Raji (cell line): Measurements from ENCODE around the gene BRD7.

Experiments
- POLR2A ChIP-seq: IDR thresholded peaks from 2 replicates; pipeline ENCODE4 v1.6.1; 2011; ENCODE audit warnings: low read depth, low read length, control low read depth; ENCODE audit not compliant: insufficient read depth

BRD7 gene

DNA sequence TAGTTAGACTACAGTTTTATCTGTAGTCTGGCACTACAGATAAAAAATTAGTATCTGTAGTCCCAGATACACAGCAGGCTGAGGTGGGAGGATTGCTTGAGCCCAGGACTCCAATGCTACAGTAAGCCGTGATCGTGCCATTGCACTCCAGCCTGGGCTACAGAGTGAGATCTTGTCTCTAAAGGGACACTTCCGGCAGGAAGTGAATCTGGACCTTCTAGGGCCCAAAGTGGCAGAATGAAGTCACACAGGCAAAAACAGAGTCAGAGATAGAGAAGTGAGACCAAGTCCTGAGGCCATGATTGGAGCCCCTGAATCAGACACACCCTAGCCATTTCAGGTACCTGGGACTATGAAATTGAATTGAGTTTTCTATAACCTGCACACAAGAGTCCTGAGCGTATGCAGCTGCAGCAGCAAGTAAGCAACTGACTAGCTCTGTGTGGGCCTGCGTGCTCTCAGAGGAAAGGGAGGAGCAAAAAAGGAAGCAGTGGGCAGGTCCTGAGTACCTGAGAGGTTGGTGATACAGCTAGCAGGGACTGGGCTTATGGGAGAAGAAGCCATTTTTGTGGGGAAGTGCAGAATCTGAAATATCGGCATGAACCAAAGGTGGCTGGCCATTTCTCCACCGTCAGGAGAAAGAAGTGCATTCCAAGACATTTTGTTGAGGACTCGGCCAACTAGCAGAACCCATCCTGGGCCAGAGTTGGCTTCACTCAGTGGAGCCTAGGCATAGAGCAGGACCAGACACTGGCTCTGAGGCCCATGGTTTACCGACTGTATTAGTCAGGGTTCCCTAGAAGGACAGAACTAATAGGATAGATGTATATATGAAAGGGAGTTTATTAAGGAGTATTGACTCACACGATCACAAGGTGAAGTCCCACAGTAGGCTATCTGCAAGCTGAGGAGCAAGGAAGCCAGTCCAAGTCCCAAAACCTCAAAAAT is 27.2 kb upstream of the BRD7 start:
- TF ChIP-seq POLR2A = no peak

DNA sequence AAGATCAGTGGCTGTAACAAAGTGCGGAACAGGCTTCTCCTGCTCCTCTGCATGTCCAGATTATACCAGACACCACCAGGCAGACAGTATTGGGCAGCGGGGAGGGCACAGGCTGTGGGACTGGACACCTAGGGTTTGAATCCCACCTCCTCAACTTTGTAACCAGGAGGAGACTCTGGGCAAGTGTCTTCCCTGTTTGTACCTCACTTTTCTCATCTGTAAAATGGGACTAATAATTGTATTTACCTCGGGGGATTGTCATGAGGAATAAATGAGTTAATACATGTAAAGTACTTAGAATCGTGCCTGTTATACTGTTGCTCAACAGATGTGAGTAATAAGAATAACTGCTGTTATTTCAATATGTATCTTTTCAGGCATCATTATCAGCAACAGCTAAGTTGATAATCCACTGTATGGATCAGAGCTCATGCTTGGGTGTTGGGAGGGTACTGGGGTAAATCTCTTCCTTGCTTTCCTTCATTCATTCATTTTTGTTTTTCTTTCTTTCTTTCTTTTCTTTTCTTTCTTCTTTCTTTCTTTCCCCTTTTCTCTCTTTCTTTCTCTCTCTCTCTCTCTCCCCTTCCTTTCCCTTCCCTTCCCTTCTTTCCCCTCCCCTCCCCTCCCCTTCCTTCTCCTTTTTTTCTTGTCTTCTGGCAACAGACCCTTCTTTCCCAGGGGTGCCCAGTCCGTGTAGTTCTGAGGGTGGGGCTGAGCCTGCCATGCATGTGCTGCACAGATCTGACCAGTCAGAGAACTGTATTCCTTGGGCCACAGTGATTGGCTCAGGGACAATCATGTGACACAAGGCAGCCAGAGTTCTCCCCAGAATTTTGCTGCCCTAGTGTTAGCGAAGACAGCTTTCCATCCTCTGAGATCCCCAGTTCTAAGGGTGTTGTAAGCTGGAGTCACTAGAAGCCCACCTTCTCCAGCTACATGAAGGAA is 25.3 kb upstream of the BRD7 start:
- TF ChIP-seq POLR2A = no peak

DNA sequence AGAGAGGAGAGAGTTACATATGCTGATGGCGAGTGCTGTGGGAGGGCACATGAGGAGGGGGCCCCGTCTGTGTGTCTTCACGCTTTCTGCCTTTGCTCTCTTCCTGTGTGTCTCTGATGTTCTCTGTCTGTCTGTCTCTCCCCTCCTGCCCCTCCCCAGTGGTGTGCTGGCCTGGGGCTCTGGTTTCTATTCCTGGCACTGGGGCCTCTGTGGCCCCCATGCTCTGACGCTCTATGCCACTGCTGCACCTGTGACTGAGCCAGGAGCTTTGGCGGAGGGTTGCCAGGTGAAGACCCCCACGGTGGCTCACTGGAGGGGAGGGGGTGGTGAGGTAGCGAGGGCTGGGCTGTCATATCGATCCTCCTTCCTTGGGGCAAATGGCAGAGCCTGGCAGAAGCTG is 24.6 kb upstream of the BRD7 start:
- TF ChIP-seq POLR2A = no peak

DNA sequence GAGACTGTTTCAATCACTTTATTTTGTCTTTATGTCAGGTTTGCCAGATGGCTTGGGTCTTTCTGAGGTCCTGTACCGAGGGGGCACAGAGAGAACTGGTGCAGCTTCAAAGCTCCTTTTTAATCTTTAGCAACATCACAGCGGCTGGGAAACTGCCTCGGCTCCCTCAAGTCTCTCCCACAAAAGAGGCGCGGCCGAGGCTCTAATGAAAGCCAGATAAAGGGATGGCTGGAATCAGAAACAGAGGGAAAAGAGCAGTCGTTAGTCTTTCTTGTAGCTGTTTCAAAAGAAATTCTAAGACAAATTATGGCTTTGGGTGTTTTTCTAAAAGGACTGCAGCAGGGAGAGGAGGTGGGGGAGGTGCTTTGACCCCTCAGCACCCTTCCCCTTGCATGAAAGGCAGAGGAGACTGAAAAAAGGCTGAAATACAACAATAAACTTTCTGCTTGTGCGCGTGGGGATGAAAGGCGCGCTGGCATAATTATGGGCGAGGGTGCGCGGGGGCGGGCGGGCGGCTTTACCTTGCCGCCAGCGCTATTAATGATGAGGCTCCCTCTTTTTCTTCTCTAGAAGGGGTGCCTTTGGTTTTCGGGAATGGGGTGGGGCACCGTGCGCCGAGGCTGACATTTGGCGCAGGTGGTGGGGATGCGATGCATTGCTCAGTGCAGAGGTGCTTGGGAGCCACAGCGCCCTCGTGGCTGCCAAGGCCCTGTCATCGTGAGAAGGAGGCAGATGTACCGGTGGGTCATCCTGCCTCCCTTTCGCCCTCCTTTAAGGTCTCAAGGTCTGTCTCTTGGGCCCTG is 22.3 kb upstream of the BRD7 start:
- TF ChIP-seq POLR2A = no peak

DNA sequence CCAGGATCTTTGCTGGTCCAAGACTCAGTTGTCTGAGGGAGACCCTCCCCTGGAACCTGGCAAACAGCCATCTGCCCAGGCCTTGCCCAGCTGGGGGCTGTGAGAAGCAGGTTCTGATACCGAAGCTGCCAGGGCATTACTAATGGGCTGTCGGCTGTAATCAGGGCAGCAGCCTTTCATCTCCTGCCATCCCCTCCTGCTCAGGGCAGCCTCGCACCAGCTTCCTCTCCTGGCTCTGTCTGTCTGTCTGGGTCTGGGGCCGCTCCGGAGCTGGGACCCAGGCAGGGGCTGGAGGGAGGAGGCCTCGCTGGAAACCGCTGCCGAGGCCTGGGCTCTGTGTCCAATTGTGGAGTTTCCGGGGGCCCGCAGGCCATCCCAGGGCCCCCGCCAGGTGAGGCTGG is 21.6 kb upstream of the BRD7 start:
- TF ChIP-seq POLR2A = no peak

DNA sequence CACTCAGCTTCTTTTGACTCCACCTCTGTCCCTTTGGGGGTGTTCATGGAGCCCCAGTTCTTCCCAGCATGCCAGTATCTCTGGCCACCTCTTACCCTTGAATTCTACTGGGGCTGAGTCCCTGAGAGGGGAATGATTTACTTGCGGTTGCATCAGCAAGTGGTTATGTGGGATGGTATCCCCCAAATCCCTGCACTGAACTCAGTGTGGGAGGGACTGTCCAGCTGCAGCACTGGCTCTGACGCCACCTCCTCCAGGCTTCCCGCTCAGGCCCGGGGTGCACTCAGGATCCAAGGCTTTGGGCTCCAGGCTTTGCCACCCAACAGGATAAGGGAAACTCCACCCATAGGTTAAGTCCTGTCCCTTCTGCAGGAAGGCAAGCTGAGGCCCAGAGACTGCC is 21.1 kb upstream of the BRD7 start:
- TF ChIP-seq POLR2A = no peak

DNA sequence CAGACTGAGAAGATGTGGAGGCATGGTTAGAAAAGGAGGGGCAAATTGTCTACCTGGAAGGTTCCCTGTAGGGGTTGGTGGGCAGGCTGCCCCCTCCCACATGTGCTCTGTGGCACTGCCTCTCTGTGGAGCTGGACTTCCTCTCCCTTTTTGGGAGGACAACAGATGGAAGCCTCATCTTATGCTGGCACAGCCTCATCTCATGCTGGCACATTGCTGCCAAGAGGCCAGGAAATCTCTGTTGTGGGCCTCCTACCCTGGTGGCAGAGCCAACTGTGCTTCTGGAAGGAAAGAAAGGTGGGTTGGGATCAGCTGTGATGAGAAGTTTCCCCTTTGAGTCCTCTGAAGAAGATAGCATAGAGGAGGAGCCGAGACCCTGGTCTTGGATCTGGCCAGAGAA is 19.7 kb upstream of the BRD7 start:
- no peak for TF ChIP-seq POLR2A

DNA sequence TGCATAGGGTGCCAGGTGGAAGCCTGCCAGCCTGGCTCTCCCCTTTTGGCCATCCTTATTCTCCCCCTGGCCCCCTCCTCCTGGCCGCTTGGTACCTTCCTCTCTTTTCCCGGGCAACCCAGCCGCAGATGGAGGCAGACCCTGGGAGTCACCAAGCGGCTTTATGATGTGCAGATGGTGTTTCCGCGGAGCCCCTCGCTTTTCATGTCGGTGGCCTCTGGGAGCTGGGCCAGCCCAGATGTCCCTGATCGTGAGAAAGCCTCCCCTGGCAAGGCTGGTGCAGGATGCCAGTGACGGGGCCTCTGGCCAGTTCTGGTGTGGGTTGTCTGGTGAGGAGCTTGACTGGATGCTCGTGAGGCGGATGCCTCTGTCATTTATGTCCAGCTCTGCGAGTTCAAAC is 18.0 kb upstream of the BRD7 start:
- no peak for TF ChIP-seq POLR2A

DNA sequence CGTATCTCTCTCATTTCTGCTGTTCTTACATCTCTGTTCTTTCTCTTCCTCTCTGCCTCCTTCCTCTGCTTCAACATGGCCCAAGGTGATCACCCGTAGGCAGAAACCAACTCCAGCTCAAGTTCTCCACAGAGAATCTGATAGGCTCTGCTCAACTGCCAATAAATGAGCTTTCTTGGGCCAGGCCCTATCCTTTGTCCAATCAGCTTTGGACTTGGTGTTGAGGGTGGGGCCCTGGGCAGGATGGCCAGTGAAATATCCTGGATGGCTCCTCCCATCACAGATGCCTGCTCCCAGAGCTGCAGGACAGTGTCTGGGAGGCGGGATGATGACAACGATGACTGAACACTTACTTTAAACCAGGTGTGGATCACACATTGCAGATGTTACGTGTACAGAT is 17.4 kb upstream of the BRD7 start:
- no peak for TF ChIP-seq POLR2A

DNA sequence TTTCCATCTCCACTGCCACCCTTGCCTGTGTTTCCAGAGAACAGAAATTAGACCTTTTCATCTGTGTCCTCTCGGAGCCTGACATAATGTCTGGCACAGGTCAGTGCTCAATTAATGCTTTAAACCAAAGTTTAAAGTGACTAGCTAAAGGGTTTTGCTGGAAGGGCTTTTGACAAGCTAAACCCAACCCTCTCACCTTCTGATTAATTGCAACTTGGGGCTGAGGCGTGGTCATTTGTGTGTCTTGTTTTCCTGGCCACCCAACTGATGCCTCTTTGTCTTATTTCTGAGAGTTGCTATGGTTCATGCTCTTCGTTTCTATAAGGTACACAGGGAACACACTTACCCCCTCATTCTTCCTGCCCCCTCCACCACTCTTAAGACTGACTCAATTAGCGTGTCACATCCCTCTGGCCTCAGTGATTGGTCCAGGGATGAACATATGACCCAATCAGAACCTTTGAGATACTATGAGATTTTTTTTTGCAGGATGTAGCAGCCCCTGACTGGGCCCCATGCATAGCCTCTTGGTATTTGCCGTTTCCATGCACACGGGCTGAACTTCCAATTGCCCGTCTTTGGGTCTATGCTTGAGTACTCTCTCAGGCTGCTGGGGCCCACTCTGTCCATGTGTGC is 15.8 kb upstream of the BRD7 start:
- TF ChIP-seq POLR2A = no peak

DNA sequence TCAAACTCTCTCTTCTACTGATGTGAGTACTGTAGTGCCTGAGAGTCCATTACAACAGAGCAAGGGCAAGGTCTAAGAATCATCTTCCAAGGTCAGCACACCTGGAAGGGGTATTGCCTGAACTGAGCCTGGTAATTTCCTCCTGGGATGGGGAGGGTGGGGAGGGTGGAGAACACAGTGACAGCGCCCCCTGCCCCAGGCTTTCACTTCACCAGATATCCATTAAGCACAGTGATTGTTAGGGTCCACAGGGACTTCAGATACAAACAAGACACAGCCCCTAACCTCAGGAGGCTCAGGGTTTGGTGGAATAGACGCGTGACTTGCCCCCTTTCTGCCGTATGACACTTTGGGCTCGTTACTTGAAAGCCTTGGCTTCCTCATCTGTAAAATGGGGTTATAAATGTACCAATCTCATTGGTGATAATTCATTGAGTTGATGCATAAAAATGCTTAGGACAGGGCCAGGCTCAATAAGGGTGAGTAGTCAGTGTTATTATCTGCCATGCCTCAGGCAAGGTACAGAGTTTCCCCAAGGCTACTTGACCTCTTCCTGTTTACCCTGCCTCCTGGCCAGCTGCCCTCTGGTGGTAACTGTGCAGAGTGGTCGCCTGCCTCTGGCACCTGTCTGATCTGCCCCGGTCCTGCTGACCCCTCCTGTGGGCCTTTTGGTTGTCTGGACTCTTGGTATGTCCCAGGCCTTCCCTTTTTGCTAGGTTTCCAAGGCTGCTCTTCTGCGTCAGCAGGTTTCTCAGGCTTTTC is 13.1 kb upstream of the BRD7 start:
- no peak for TF ChIP-seq POLR2A

DNA sequence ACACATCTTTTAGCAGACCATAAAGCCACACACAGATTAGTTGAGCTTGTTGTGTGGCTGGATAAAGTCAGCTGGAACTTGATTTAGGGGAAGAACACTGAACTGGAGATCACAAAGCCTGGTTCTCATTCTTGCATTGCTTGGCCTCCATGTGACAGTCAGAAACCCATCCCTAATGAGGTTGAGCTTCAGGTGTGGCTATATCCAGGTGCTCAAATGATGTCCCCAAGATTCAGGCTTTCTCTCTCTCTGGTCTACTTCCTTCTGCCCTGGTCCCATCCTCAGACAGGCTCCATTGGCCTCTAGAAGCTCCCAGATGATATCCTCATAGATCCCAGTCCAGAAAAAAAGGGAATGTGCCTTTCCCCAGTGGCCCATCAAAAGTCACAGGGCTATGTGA is 9.6 kb upstream of the BRD7 start:
- TF ChIP-seq POLR2A = no peak

DNA sequence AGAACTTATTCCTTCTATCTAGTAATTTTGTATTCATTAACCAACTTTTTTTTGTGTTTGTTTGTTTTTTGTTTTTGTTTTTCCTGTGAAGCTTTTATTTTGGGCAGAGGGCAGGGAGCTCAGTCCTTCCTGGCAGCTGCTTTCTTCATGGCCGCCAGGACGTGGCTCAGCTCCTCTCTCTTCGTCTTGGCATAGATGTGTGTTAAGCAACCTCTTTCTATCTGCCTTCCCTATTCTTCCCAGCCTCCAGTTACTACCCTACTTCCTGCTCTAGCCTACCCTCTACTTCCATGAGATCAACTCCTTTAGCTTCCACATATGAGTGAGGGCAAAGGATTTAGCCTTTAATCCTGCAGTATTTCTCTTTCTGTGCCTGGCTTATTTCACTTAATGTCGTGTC is 8.2 kb upstream of the BRD7 start:
- TF ChIP-seq POLR2A = no peak

DNA sequence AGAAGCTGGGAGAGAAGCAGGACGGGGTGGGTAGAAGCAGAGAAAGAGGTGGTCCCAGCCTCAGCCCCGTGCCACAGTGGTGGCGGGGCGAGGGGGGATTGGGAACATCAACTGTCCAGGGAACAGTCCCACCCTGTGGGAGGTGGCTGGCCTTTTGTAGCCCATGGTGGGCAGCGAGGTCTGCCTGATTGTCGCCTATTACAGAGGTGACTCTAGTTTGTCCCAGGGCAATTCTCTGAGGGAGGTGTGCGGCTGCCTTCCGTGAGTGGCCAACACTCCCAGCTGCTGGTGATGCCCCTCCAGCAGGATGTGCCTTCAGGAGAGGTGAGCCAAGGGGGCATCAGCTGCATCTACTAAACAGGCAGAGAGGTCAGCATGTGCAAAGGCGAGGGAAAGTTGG is 5.0 kb upstream of the BRD7 start:
- no peak for TF ChIP-seq POLR2A
